Measurements from ENCODE around the gene CXCL16. TPM values are rescaled to one million over a fixed set of nuclear protein-coding genes. Genes with fewer than 3 reads are reported as not detected.
A peak's percentile ranks its signal among the peaks of the same experiment; 100 is the strongest.

Gene CXCL16
- total and polyA plus RNA-seq, 2 of the 13 experiments (the other 11 are each of a cell fraction or from before 2014, with no cell fraction given): 9.4 to 101 TPM

GRCh38 chr17:4771519-4772234, 31.9 kb upstream of the CXCL16 start, which contains the start of gene TM4SF5 (continued):
- TF ChIP-seq ZBTB2 (CRISPR knock-in tag; IDR thresholded peaks at IDR 0.05; ENCODE audit: low read depth) (no peak), PRDM15 (CRISPR knock-in tag; IDR thresholded peaks at IDR 0.05) (peak; percentile 63; the same call in 1 of the 2 replicates), CREM (IDR thresholded peaks at IDR 0.05) (peak; percentile 57; the same call in 1 of the 2 replicates), CREM (CRISPR knock-in tag; IDR thresholded peaks at IDR 0.05) (no peak), ZNF629 (CRISPR knock-in tag; conservative IDR thresholded peaks at IDR 0.05) (no peak; the same call in 1 of the 2 replicates), NAIF1 (CRISPR knock-in tag; IDR thresholded peaks at IDR 0.05; ENCODE audit: borderline replicate concordance) (no peak), ZC3H4 (CRISPR knock-in tag; IDR thresholded peaks at IDR 0.05; ENCODE audit: borderline replicate concordance) (no peak), TP53 (CRISPR knock-in tag; conservative IDR thresholded peaks at IDR 0.05) (peak; percentile 66), TRIM24 (CRISPR knock-in tag; IDR thresholded peaks at IDR 0.05) (0 out of 2 replicates have a peak, but pooled peaks have one; percentile 47), RXRA (CRISPR knock-in tag; IDR thresholded peaks at IDR 0.05) (peak; percentile 52; the same call in 1 of the 2 replicates), ZNF318 (CRISPR knock-in tag; IDR thresholded peaks at IDR 0.05) (no peak), RORA (CRISPR knock-in tag; IDR thresholded peaks at IDR 0.05) (no peak), GATA4 (IDR thresholded peaks at IDR 0.05; ENCODE audit: borderline replicate concordance, low read depth) (peak; percentile 57), MIER3 (CRISPR knock-in tag; IDR thresholded peaks at IDR 0.05; ENCODE audit: borderline replicate concordance) (peak; percentile 89; the same call in 1 of the 2 replicates), ZMAT5 (CRISPR knock-in tag; IDR thresholded peaks at IDR 0.05; ENCODE audit: borderline replicate concordance, low read depth) (no peak)

Measured in HepG2 (cell line).